HG02759 (cell line): ENCODE measurements around the gene EIF3A.
A peak's percentile ranks its signal among the peaks of the same experiment; 100 is the strongest.

Experiments
- ATAC-seq: cut with Tn5 transposase; IDR thresholded peaks from one replicate; pipeline ENCODE4 v1.9.1; 2021; ENCODE audit warnings: mild to moderate bottlenecking, moderate library complexity; ENCODE audit not compliant: unreplicated experiment

EIF3A gene

GRCh38 chr10:119022846-119023552 lies 57.6 kb downstream of the EIF3A start:
- ATAC-seq: no peak

GRCh38 chr10:119020627-119020946 lies 60.0 kb downstream of the EIF3A start:
- no peak for ATAC-seq

- no peak for ATAC-seq
Observed at GRCh38 chr10:119007211-119007574, 73.4 kb downstream of the EIF3A start.

GRCh38 chr10:119006451-119007210 lies 74.0 kb downstream of the EIF3A start:
- ATAC-seq: no peak

GRCh38 chr10:119005362-119006043 lies 75.1 kb downstream of the EIF3A start:
- no peak for ATAC-seq

GRCh38 chr10:119003572-119004289 lies 76.9 kb downstream of the EIF3A start:
- ATAC-seq: no peak

- no peak for ATAC-seq
Observed at GRCh38 chr10:119001717-119002500, 78.7 kb downstream of the EIF3A start.

- no peak for ATAC-seq
Observed at GRCh38 chr10:118998183-118998582, 82.4 kb downstream of the EIF3A start.

GRCh38 chr10:118997379-118997778 lies 83.2 kb downstream of the EIF3A start:
- ATAC-seq: no peak

- no peak for ATAC-seq
Observed at GRCh38 chr10:118995739-118996138, 84.9 kb downstream of the EIF3A start.

- no peak for ATAC-seq
Observed at GRCh38 chr10:118994321-118994720, 86.3 kb downstream of the EIF3A start.

GRCh38 chr10:118993214-118993613 lies 87.4 kb downstream of the EIF3A start:
- no peak for ATAC-seq

- ATAC-seq: no peak
Observed at GRCh38 chr10:118992496-118992895, 88.1 kb downstream of the EIF3A start.

GRCh38 chr10:118990326-118990725 lies 90.3 kb downstream of the EIF3A start:
- no peak for ATAC-seq

GRCh38 chr10:118986815-118987790 lies 93.5 kb downstream of the EIF3A start:
- peak; percentile 78 for ATAC-seq

- ATAC-seq: no peak
Observed at GRCh38 chr10:118985576-118985975, 95.0 kb downstream of the EIF3A start.
